T-helper 1 cell treated with Interleukin-12 subunit alpha and Interleukin-12 subunit beta and Interleukin-4 antibody, amounts not matched to agents 30 μg/mL and 1 μg/mL, for 36 hours (primary cell): ENCODE measurements around the gene SYF2.
"Not testable (repeated sequence)": the region's sequence is repeated elsewhere in the genome, so short reads cannot be mapped to it uniquely, and the experiment has no call there.

Experiments
- H3K27ac Mint-ChIP-seq: one replicate; pipeline ENCODE4 v1.8.0; 2021; ENCODE audit warnings: mild to moderate bottlenecking, mixed read lengths
- H3K27me3 Mint-ChIP-seq: one replicate; pipeline ENCODE4 v1.8.0; 2021; ENCODE audit warnings: low read depth, mixed read lengths
- H3K36me3 Mint-ChIP-seq: one replicate; pipeline ENCODE4 v1.8.0; 2021; ENCODE audit warnings: low read depth, mixed read lengths
- H3K4me1 Mint-ChIP-seq: one replicate; pipeline ENCODE4 v1.8.0; 2021; ENCODE audit warnings: low read depth, mixed read lengths
- H3K4me3 Mint-ChIP-seq: one replicate; pipeline ENCODE4 v1.8.0; 2021; ENCODE audit warnings: mild to moderate bottlenecking, moderate library complexity, mixed read lengths
- H3K9me3 Mint-ChIP-seq: one replicate; pipeline ENCODE4 v1.8.0; 2021; ENCODE audit warnings: mixed read lengths

SYF2 gene

GRCh38 chr1:25232027-25232865 lies at the start of gene SYF2:
SYF2 (minus strand) TSS chr1:25232502; CDS start chr1:25232467, 35 bp downstream.
- H3K4me3 Mint-ChIP-seq = no peak within 1 kb of the TSS
- H3K9me3 Mint-ChIP-seq = no peaks in the 10 kb centered on the region
- H3K27ac Mint-ChIP-seq = no peak within 1 kb of the TSS
- H3K27me3 Mint-ChIP-seq = no peaks in the 10 kb centered on the region
- H3K4me1 Mint-ChIP-seq = peaks cover 26% of the 10 kb centered on the region
- H3K36me3 Mint-ChIP-seq = peaks cover 24% of the 10 kb centered on the region

DNA sequence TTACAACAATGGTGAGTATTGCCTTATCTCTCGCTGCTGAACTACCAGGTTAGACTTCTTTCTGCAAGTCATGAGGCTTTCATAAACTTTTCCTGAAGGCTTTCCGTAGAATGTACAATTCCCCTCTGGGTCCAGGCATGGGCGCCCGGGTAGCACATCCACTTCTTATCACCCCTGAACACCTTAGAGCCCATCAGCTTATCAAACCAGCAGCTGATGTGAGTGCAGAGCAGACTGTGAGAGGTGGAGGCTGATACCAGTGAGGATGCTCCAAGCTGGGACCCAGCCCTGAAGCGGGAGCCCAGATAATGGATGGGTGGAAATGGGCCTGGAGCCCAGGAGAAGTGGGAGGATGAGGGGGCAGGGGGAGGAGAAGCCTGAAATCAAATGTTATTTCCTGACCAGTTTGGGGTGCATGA lies 47.4 kb upstream of the SYF2 start:
- H3K36me3 Mint-ChIP-seq, H3K27me3 Mint-ChIP-seq, H3K27ac Mint-ChIP-seq, H3K9me3 Mint-ChIP-seq, H3K4me1 Mint-ChIP-seq, H3K4me3 Mint-ChIP-seq: not testable (repeated sequence)

DNA sequence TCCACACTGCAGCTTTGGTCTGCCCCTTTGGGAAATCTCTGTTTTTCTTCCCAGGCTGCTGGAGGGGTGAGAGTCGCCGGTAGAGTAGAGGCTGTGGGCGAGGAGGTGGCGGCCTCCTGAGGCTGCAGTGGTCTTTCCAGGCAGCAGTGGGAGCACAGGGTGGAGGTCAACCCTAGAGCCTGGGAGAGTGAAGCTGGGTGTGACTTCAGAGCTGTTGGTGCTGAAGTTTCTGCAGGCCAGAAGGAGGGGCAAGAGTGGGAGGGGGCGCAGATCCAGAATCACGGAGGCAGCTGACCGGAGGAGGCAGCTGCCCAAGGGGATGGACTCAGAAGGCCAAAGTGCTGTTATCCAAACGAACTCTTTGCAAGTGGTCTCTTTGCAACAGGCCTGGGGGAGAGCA lies 46.5 kb upstream of the SYF2 start:
- H3K9me3 Mint-ChIP-seq, H3K4me1 Mint-ChIP-seq, H3K4me3 Mint-ChIP-seq, H3K36me3 Mint-ChIP-seq, H3K27ac Mint-ChIP-seq, H3K27me3 Mint-ChIP-seq: not testable (repeated sequence)

DNA sequence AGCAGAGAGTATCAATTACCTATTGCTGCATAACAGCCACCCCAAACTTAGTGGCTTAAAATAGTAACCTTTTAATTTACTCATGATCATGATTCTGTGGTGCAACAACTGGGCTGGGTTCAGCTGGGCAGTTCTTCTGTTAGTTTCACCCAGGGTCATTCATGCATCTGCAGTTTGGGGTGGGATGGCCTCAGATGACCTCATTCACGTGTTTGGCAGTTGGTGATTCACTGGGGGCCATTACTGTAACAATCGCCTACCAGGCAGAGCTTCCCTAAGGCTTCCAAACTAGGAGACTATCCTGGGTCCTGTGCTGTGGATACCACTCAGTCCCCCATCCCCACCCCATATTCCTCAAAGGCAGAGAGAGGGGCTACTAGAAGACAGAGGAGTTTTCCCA lies 46.1 kb upstream of the SYF2 start:
- H3K4me1 Mint-ChIP-seq, H3K4me3 Mint-ChIP-seq, H3K27ac Mint-ChIP-seq, H3K27me3 Mint-ChIP-seq, H3K36me3 Mint-ChIP-seq, H3K9me3 Mint-ChIP-seq: not testable (repeated sequence)

- not testable (repeated sequence) for H3K27me3 Mint-ChIP-seq, H3K4me3 Mint-ChIP-seq, H3K27ac Mint-ChIP-seq, H3K36me3 Mint-ChIP-seq, H3K9me3 Mint-ChIP-seq, H3K4me1 Mint-ChIP-seq
These were observed 45.0 kb upstream of the SYF2 start for GRCh38 chr1:25277295-25277694.

GRCh38 chr1:25275648-25276047 lies 43.3 kb upstream of the SYF2 start:
- not testable (repeated sequence) for H3K27me3 Mint-ChIP-seq, H3K27ac Mint-ChIP-seq, H3K4me3 Mint-ChIP-seq, H3K4me1 Mint-ChIP-seq, H3K9me3 Mint-ChIP-seq, H3K36me3 Mint-ChIP-seq

GRCh38 chr1:25272238-25272637 lies 39.9 kb upstream of the SYF2 start, which contains the start of gene RHD:
RHD (plus strand) TSS chr1:25272509; CDS start chr1:25272548, 39 bp downstream.
- H3K27me3 Mint-ChIP-seq, H3K4me3 Mint-ChIP-seq, H3K4me1 Mint-ChIP-seq, H3K9me3 Mint-ChIP-seq, H3K36me3 Mint-ChIP-seq, H3K27ac Mint-ChIP-seq: not testable (repeated sequence)

GRCh38 chr1:25268143-25268760 lies 36.0 kb upstream of the SYF2 start:
- H3K9me3 Mint-ChIP-seq, H3K4me1 Mint-ChIP-seq, H3K27me3 Mint-ChIP-seq, H3K36me3 Mint-ChIP-seq: not testable (repeated sequence)
- H3K4me3 Mint-ChIP-seq = peak overlapping the region; percentile 76
- peak overlapping the region; percentile 71 for H3K27ac Mint-ChIP-seq

DNA sequence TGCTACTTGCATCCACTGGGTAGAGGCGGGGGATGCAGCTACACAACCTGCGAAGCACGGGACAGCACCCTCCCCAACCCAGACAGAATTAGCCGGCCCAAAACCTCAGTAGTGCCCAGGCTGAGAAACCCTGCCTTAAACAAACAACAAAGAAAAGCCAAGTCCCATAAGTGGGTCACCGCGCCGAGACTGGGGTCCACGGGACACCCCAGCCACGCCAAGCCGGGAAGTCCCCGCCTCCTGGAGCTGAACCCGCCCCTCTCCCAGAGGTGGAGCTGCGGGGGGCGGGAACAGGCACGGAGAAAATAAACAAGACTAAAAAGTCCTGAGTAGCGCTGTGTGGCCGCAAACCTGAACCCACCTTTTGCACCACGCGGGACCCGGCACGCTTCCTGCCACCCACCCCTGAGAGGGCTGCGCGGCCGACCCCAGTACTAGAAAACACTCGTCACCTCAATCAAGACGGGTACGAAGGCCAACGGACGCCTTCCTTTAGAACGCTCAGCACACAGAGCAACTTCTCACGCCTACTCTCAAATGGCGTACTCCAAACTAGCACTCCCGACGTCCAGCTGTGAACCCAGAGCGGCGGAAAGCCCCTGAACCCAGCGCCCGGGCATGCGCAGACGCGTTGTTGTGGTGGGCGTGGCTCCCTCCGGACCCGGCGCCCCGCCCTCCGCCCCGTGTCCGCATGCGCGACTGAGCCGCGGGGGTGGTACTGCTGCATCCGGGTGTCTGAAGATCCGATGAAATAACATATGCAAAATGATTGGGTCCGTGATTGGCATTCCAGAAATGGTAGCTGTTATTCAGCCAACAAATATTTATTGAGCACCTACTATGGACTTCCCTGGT lies 35.2 kb upstream of the SYF2 start:
- Mint-ChIP-seq H3K36me3 (peaks cover 10% of the 10 kb centered on the region), H3K27ac (peak overlapping the region; percentile 71), H3K4me3 (peak overlapping the region; percentile 76)
- not testable (repeated sequence) for H3K4me1 Mint-ChIP-seq, H3K27me3 Mint-ChIP-seq, H3K9me3 Mint-ChIP-seq

DNA sequence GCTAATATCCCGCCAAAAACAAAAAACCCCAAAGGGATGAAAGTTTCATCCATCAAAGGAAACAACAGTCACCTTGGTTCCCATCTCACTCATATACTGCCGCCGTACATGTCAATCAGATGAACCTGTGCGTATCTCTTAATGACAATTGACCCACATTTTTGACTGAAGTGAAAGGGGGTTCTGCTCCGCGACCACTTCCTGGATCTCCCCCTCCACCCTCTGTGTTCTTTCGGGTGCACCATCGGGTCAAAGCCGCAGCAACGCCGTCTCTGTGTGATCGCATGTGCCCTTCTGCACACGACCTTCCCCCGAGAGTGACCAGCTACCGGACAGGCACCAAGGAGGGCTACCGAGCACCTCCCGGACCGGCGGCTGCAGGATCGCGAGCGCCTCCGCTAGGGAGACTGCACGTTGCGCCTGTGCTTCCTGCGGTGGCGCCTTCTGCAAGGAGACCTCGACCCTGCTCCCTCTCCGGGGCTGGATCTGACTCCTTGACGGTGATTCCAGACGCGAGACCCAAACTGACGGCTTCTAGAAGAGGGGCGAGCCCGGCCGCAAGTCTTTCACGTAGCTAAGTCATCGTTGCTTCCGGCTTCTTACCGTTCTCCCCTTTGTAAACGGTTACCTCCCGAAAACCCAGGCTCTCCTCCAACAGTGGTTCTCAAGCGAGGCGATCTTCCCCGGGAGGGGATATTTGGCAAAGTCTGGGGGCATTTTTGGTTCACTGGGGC lies 34.4 kb upstream of the SYF2 start:
- H3K4me1 Mint-ChIP-seq, H3K27me3 Mint-ChIP-seq, H3K9me3 Mint-ChIP-seq: not testable (repeated sequence)
- Mint-ChIP-seq H3K4me3 (peak overlapping the region; percentile 96), H3K27ac (peak overlapping the region; percentile 92), H3K36me3 (peaks cover 15% of the 10 kb centered on the region)

GRCh38 chr1:25260336-25260735 lies 28.0 kb upstream of the SYF2 start:
- not testable (repeated sequence) for H3K4me3 Mint-ChIP-seq, H3K27me3 Mint-ChIP-seq, H3K9me3 Mint-ChIP-seq, H3K27ac Mint-ChIP-seq
- H3K4me1 Mint-ChIP-seq = peaks cover 14% of the 10 kb centered on the region
- peaks cover 13% of the 10 kb centered on the region for H3K36me3 Mint-ChIP-seq

DNA sequence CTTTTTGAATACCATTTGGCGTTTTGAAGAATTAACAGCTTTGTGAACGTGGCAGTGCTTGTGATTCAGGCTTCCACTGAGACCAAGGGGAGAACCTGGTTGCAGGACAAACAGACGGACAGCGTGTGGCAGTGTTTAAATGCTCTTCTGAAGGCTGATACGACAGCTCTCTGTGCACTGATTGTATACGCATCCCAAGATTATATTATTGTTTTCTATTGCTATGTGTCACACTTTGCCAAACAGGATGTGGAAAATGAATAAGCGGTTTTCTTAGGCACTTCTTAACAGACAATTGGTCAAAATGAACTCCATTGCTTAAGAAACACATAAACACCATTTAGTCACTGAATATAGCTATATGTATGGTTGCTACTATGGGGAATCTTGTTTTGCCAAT lies 27.5 kb upstream of the SYF2 start:
- not testable (repeated sequence) for H3K4me3 Mint-ChIP-seq, H3K27me3 Mint-ChIP-seq, H3K27ac Mint-ChIP-seq, H3K9me3 Mint-ChIP-seq
- peaks cover 14% of the 10 kb centered on the region for H3K4me1 Mint-ChIP-seq
- peaks cover 13% of the 10 kb centered on the region for H3K36me3 Mint-ChIP-seq

DNA sequence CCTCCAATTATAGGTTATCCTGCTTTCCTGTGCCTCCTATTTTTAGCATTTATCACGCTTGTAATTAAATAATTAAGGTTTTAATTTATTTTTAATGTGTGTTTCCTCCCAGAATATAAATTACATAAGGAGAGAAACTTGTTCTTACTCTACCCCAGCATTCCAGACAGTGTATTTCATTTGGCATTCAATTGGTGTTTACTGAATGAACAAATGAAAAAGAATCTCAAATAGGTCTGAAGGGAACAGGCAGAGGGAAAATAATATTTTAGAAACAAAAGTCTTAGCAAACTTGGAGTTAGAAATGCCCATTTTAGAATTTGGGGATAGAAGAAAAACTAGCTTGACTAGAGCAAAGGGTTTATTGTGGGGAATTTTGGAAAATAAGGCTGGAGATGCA lies 24.9 kb upstream of the SYF2 start:
- peaks cover 5% of the 10 kb centered on the region for H3K36me3 Mint-ChIP-seq
- H3K9me3 Mint-ChIP-seq = no peaks in the 10 kb centered on the region
- H3K27me3 Mint-ChIP-seq = no peaks in the 10 kb centered on the region
- no peak overlapping the region for H3K4me3 Mint-ChIP-seq
- no peak overlapping the region for H3K27ac Mint-ChIP-seq
- peaks cover 14% of the 10 kb centered on the region for H3K4me1 Mint-ChIP-seq

DNA sequence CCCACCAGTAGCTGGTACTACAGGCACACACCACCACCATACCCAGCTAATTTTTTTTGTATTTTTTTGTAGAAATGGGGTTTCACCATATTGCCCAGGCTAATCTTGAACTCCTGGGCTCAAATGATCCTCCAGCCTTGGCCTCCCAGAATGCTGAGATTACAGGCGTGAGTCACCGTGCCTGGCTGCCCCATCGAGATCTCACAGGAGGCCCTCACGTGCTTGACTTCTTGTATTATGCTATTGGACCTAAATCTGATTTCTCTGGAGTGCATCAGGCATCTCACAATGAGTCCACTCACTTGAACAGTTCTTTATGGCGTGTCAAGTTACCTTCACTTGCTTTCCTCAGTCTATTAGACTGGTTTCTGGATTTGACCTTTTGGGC lies 24.3 kb upstream of the SYF2 start:
- peaks cover 3% of the 10 kb centered on the region for H3K36me3 Mint-ChIP-seq
- H3K4me1 Mint-ChIP-seq = peaks cover 14% of the 10 kb centered on the region
- H3K27ac Mint-ChIP-seq = no peak overlapping the region
- H3K4me3 Mint-ChIP-seq = no peak overlapping the region
- H3K27me3 Mint-ChIP-seq = no peaks in the 10 kb centered on the region
- H3K9me3 Mint-ChIP-seq = no peaks in the 10 kb centered on the region
